ENCODE data around the gene PIAS1. TPM values are rescaled to one million over a fixed set of nuclear protein-coding genes. Genes with fewer than 3 reads are reported as not detected.

PIAS1 gene
- total RNA-seq, 1 experiment from 2014 or later, result 29.7 TPM

GRCh38 chr15:68091743-68092142, 37.6 kb downstream of the PIAS1 start:
- ATAC-seq (no peak), DNase-seq (ENCODE audit: low spot score) (no peak)
- ChIA-PET CTCF (no interaction called here), POLR2A (no interaction called here)
- no peak overlapping the region for H3K27ac Mint-ChIP-seq
- peaks cover 12% of the 10 kb centered on the region for H3K9me3 Mint-ChIP-seq
- TF ChIP-seq E2F1 (CRISPR knock-in tag; IDR thresholded peaks at IDR 0.05) (no peak), ZBTB43 (CRISPR knock-in tag; IDR thresholded peaks at IDR 0.05) (no peak), FOXP4 (CRISPR knock-in tag; IDR thresholded peaks at IDR 0.05) (no peak), ZNF121 (CRISPR knock-in tag; IDR thresholded peaks at IDR 0.05) (no peak), JUN (CRISPR knock-in tag; IDR thresholded peaks at IDR 0.05) (no peak), CBFB (CRISPR knock-in tag; IDR thresholded peaks at IDR 0.05; ENCODE audit: low read depth) (no peak), ATF6 (CRISPR knock-in tag; IDR thresholded peaks at IDR 0.05) (no peak), IRF1 (CRISPR knock-in tag; IDR thresholded peaks at IDR 0.05) (no peak), ATF1 (CRISPR knock-in tag; IDR thresholded peaks at IDR 0.05) (no peak), JAZF1 (CRISPR knock-in tag; IDR thresholded peaks at IDR 0.05) (no peak), SOX15 (CRISPR knock-in tag; IDR thresholded peaks at IDR 0.05) (no peak), ELF4 (CRISPR knock-in tag; IDR thresholded peaks at IDR 0.05; ENCODE audit: low read depth) (no peak)
- peaks cover 28% of the 10 kb centered on the region for H3K36me3 Mint-ChIP-seq
- no peak overlapping the region for H3K4me3 Mint-ChIP-seq
- H3K4me1 Mint-ChIP-seq, result peaks cover 8% of the 10 kb centered on the region; the same call in 1 of the 2 replicates
- H3K27me3 Mint-ChIP-seq (ENCODE audit: low read depth), result no peaks in the 10 kb centered on the region

GRCh38 chr15:68096099-68096498, 42.0 kb downstream of the PIAS1 start:
- Mint-ChIP-seq H3K27me3 (ENCODE audit: low read depth) (no peaks in the 10 kb centered on the region), H3K36me3 (peaks cover 36% of the 10 kb centered on the region), H3K4me3 (no peak overlapping the region), H3K4me1 (peaks cover 8% of the 10 kb centered on the region; the same call in 1 of the 2 replicates), H3K27ac (no peak overlapping the region), H3K9me3 (peaks cover 16% of the 10 kb centered on the region)
- CTCF ChIA-PET, result no interaction called here
- no peak for DNase-seq (ENCODE audit: low spot score)
- POLR2A ChIA-PET, result no interaction called here
- no peak for ATAC-seq
- no peak for TF ChIP-seq PRDM15 (CRISPR knock-in tag; IDR thresholded peaks at IDR 0.05)
- TF ChIP-seq ZNF219 (CRISPR knock-in tag; IDR thresholded peaks at IDR 0.05; ENCODE audit: borderline replicate concordance), result no peak
- TF ChIP-seq ZNF138 (CRISPR knock-in tag; conservative IDR thresholded peaks at IDR 0.05), result no peak
- no peak for TF ChIP-seq OVOL2 (CRISPR knock-in tag; IDR thresholded peaks at IDR 0.05; ENCODE audit: borderline replicate concordance)
- no peak for TF ChIP-seq ERG (CRISPR knock-in tag; IDR thresholded peaks at IDR 0.05)
- no peak for TF ChIP-seq ZNF423 (CRISPR knock-in tag; IDR thresholded peaks at IDR 0.05)
- no peak for TF ChIP-seq GTF2I (CRISPR knock-in tag; conservative IDR thresholded peaks at IDR 0.05)
- no peak for TF ChIP-seq E2F1 (CRISPR knock-in tag; IDR thresholded peaks at IDR 0.05)
- no peak for TF ChIP-seq USF2 (CRISPR knock-in tag; IDR thresholded peaks at IDR 0.05)
- no peak for TF ChIP-seq ELF4 (CRISPR knock-in tag; IDR thresholded peaks at IDR 0.05; ENCODE audit: low read depth)

All from WTC11 (cell line).